ENCODE data around the gene DDIT4.

GRCh38 chr10:72274213-72274729 is 547 bp downstream of the DDIT4 start:
- TF ChIP-seq YBX1 (IDR thresholded peaks at IDR 0.05): no peak
- no peak for TF ChIP-seq PCBP2 (IDR thresholded peaks at IDR 0.05; ENCODE audit: low read depth, low read length, poor library complexity, severe bottlenecking)
- no peak for TF ChIP-seq ZNF274 (IDR thresholded peaks at IDR 0.05; ENCODE audit: borderline replicate concordance, low read depth, low read length)
- TF ChIP-seq, protein P1, sequence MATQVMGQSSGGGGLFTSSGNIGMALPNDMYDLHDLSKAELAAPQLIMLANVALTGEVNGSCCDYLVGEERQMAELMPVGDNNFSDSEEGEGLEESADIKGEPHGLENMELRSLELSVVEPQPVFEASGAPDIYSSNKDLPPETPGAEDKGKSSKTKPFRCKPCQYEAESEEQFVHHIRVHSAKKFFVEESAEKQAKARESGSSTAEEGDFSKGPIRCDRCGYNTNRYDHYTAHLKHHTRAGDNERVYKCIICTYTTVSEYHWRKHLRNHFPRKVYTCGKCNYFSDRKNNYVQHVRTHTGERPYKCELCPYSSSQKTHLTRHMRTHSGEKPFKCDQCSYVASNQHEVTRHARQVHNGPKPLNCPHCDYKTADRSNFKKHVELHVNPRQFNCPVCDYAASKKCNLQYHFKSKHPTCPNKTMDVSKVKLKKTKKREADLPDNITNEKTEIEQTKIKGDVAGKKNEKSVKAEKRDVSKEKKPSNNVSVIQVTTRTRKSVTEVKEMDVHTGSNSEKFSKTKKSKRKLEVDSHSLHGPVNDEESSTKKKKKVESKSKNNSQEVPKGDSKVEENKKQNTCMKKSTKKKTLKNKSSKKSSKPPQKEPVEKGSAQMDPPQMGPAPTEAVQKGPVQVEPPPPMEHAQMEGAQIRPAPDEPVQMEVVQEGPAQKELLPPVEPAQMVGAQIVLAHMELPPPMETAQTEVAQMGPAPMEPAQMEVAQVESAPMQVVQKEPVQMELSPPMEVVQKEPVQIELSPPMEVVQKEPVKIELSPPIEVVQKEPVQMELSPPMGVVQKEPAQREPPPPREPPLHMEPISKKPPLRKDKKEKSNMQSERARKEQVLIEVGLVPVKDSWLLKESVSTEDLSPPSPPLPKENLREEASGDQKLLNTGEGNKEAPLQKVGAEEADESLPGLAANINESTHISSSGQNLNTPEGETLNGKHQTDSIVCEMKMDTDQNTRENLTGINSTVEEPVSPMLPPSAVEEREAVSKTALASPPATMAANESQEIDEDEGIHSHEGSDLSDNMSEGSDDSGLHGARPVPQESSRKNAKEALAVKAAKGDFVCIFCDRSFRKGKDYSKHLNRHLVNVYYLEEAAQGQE (IDR thresholded peaks at IDR 0.05; ENCODE audit: borderline replicate concordance): no peak
- TF ChIP-seq, protein P1 (CRISPR knock-in tag; IDR thresholded peaks at IDR 0.05; ENCODE audit: low read depth): no peak; the same call in 1 of the 2 replicates
- no peak for TF ChIP-seq BRCA1 (IDR thresholded peaks at IDR 0.05)
- no peak for TF ChIP-seq BRCA1 (CRISPR knock-in tag; IDR thresholded peaks at IDR 0.05)
